OCI-LY7 (cell line): ENCODE results near the gene USP48.

Experiments
- CTCF ChIP-seq: fragments of 200-600 bp; sonication (generic); conservative IDR thresholded peaks from 2 replicates; pipeline ENCODE4 v1.5.1; 2014; ENCODE audit warnings: mild to moderate bottlenecking, antibody characterized with exemption, low read length, moderate library complexity, mixed read lengths
- EZH2phosphoT487 ChIP-seq: fragments of 200-600 bp; sonication (generic); IDR thresholded peaks from 2 replicates; pipeline ENCODE4 v1.6.1; 2018; ENCODE audit warnings: low read depth, borderline replicate concordance, mild to moderate bottlenecking, mixed run types, antibody characterized with exemption, low read length, moderate library complexity, mixed read lengths

GRCh38 chr1:21633141-21633755 lies 149.7 kb downstream of the USP48 start:
- TF ChIP-seq CTCF, result no peak
- no peak for TF ChIP-seq EZH2phosphoT487
